Stimulated activated CD8-positive, alpha-beta memory T cell treated with anti-CD3 and anti-CD28 coated beads, Interleukin-12 subunit alpha, Interleukin-12 subunit beta, amount 100 ng/mL, for 4 hours (primary cell): ENCODE measurements around the gene PDIA2.

Source experiments
- DNase-seq: peaks from one replicate; pipeline ENCODE4 v3.0.0-alpha.2; 2020; ENCODE audit warnings: low read depth

PDIA2 gene

DNA sequence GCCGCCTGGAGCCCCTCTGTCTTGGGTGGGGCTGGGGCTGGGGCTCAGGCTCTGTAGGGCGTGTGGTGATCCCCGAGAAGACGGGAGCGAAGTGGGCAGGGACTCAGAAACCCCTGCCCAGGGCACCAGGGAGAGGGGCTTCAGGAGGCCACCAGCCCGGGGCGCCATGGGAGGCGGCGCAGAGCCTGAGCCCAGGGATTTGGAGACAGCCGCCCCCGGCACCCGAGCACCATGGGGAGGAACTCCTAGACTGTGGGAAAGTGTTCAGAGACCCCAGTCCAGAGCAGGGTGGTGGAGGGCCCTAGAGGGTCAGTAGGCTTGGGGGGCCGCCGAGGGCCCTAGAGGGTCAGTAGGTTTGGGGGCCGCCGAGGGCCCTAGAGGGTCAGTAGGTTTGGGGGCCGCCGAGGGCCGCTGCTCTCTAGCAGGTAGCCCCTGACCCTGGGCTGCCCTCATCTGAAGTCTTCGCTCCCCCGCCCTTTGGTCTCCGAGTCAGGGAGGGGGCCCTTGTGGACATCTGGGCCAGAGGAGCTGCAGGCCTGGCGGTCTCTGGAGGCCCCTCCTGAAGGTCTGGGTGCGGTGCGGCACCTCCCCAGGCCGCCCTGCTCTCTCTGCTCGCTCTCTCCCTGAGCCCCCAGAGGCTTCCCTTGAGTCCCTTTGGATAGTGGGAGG lies 1.8 kb upstream of the PDIA2 start:
- DNase-seq: no peak

DNA sequence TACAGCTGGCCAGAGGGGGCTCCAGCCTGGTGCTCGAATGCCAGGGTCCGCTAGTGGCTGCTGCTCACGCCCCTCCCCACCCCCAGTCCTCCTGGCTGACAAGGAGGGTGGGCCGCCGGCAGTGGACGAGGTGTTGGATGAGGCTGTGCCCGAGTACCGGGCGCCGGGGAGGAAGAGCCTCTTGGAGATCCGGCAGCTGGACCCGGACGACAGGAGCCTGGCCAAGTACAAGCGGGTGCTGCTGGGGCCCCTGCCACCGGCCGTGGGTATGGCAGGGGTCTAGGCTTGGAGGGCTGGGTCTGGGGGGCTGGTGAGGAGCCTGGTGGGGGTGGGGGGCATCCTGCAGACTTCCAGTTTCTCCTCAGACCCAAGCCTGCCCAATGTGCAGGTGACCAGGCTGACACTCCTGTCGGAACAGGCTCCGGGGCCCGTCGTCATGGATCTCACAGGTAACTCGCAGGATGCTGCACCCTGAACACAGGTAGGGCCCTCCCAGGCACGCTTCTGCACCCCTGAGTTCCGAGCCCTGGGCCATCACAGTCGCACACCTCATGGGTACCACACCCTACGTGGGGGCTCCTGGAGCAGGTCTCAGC lies 1.2 kb upstream of the PDIA2 start:
- DNase-seq: no peak

- no peak for DNase-seq
Measured at GRCh38 chr16:282491-282890, 473 bp upstream of the PDIA2 start.

- no peak for DNase-seq
Measured at GRCh38 chr16:284204-285120, 1.5 kb downstream of the PDIA2 start.

GRCh38 chr16:285146-286055 lies 2.4 kb downstream of the PDIA2 start:
- no peak for DNase-seq

GRCh38 chr16:286491-287297 lies 3.7 kb downstream of the PDIA2 start:
- no peak for DNase-seq

DNA sequence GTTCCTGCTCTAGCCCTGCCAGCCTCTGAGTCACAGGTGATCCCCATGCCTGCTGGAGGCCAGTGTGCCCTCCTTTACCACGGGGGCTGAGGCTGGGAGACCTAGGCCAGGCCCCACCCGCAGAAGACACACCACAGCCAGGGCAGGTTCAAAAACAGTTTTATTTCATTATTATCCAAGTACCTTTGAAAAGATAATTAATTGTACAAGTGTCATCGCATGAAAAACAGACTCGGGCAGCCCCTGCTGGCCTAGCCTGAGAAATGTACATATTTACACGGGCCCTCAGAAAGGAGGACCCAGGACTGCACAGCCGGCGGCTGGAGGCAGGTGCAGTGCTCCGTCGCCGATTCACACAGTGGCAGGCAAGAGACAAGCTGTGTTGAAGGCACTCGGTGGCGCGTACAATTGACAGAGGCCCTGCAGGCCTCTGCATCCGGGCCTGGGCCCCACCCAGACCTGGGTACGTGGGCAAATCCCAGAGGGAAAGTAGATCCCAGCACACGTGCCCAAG lies 4.4 kb downstream of the PDIA2 start:
- DNase-seq: no peak

DNA sequence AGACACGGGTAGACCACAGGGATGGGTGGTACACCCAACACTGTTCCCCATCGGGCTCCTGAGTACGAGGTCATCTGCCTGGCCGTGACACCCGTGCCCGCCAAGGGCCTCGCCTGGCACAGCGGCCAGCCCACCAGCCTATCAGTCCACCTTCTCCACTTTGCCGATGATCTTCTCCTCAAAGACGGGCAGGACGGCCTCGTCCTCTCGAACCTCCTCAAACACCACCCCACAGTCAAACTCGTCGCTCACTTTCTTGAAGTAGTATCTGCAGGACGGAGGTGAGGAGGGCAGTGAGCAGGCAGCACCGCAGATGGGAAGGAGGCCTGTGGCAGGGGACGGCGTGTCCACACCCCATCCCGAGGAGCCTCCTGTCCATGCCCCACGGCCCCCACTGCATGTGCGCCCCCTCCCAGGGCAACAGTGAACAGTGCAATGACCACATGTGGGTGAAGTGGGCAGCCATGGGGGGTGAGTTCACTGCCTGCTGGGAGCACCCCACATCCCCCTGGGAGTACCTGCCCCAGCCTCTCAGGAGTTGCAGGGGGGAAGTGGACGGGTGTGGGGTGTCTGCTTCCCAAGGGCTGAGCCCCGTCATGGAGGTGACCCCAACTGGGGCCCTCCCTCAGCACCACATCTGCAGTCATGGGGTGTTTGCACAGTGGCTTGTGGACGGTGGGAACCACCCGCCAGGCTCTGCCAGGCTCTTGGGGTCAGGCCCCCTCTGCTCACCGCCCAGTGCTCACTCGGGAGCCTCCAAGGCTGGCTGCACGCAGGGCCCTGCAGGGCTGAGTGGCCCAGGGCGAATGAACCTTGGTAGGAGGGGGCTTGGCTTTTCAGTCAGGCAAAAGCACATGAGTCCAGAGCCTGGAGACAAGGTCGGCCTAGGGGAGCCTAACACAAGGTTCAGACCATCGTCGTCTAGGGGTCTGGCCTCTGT lies 5.3 kb downstream of the PDIA2 start:
- no peak for DNase-seq

DNA sequence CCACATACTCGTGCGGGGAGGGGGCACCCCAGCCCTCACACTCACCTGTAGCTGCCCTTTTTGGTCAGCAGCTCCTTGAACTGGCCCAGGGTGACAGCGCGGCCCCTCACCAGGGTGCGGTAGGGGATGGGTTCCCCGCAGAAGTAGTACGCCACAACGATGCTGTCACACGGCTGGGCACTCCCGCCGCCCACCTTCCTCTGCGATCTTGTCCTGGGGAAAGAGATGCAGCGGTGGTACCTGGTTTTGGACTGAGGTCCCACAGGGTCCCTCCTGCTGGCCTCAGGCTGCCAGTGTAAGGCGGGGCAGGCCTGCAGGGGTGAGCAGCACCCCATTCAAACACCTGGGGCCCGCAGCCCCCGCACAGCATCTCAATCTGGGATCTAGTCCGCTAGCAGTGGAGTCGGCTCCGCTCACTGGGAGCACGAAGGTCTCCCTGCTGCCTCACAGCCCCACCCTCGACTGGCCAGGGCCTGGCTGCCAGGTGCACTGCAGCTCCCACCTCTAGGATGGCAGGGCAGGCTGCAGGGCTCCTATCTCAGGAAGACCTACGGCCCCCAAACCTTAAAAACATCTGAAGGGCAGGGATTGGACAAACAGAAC lies 6.5 kb downstream of the PDIA2 start:
- no peak for DNase-seq

DNA sequence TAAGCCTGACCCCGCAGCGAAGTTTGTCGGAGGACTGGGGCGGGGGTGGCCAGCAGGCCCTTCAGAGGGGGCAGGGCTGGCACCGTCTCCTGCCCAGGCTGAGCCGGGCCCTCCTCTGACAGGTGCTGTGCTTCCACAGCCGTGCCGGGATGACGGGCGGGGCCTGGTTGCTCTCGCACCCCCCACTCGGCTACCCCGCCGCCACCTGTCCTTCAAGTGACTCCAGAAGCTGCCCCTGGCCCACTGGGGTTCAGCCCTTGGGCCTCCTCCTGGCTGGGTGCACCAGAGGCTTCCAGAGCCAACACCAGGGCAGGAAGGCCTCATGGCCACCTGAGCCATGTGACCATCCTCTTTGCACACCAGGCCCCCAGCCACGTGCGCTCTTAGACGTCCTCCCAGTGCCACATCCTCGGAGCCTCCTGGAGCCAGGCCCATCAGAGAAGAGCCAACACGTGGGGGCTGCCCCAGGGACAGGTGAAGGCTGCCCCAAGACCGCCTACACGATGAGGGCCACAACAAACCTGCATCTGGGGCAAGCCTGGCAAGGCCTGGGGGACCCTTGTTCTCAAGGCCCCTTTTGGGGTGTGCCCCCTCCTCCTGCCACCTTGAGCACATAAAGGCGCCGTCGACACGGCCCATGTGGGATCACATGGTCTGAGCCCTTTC lies 7.2 kb downstream of the PDIA2 start:
- DNase-seq: no peak

DNA sequence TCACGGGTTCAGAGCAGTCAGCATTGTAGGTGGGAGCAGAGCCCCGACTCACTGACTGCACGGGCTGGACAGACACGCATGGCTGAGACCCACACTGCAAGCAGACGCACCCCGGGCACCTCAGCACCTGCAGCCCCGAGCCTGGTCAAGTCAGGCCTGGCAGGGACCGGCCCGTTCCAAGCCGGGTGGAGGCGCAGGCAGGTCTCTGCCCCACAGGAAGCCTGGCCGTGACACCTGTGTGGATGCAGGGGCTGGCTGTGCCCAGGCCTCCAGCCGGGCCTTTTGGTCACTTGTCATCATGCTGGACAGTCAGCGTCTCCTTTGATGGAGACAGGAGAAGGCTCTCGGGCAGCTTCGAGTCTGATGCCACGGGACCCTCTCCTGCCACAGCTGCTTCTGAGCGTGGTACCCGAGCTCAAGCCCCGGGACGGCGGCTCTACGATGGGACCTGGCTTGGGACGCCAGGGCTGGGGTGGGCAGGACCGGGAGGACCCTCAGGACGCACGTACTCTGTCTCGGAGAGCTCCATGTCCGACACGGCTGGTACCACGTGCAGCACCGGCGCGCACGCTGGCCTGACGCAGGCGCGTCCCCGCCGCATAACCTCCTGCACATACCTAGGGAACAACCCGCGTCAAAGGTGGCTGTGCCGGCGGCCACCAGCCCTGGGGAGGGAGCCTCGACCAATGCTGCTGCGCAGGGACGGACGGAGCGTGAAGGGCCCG lies 7.9 kb downstream of the PDIA2 start:
- DNase-seq: no peak

- DNase-seq: no peak
Measured at GRCh38 chr16:291539-291938, 8.6 kb downstream of the PDIA2 start.

DNA sequence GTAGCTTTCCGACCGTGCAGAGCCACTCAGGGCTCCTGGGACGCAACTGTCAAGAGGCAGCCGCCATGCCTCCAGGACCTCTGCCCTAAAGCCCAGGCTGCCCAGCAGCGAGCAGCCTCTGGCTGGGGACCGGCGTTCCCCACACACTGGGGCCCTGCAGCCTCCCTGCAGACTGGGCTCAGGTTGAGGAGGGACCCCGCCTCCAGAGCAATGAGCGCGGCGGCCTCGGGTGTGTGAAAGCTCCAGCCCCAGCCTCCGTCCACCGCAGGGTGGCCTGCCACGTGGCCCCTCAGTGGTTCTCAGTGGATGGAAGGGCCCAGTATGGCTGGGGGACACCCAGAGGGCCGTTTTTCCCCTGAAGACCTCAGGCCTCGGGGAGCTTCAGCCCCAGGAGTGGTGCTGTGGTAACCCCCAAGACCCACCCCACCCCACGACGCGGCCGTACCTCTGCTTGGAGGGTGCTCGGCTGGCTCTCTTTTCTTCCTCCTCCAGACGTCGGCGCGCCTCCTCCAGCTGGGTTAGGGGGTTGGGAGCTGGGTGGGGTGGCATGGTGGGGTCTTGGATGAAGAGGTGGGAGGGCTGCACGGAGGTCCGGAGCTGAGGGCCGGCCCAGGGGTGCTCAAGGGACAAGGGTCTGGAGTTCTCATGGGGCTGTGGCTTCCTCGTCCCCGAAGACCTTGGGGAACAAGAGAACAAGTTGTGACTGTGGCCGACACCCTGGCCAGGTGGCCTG lies 10.2 kb downstream of the PDIA2 start:
- no peak for DNase-seq

DNA sequence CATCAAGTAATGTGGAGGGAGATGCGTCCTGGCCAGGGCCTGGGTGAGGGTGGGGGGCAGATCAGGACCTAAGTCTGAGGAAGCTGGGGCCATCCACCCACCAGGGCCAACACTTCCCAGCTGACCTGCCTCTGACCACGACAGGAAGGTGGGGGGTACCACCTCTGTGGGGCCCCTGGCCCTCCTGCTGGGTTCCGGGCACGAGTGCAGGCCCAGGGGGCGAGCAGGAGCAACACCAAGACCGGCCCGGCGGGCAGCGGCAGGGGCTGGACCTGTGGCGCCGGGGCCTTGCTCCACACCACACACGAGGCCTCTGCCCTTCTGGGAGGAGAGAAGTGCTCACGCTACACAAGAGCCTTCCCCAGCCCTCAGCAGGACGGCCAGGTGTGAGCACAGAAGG lies 13.3 kb downstream of the PDIA2 start:
- no peak for DNase-seq

DNA sequence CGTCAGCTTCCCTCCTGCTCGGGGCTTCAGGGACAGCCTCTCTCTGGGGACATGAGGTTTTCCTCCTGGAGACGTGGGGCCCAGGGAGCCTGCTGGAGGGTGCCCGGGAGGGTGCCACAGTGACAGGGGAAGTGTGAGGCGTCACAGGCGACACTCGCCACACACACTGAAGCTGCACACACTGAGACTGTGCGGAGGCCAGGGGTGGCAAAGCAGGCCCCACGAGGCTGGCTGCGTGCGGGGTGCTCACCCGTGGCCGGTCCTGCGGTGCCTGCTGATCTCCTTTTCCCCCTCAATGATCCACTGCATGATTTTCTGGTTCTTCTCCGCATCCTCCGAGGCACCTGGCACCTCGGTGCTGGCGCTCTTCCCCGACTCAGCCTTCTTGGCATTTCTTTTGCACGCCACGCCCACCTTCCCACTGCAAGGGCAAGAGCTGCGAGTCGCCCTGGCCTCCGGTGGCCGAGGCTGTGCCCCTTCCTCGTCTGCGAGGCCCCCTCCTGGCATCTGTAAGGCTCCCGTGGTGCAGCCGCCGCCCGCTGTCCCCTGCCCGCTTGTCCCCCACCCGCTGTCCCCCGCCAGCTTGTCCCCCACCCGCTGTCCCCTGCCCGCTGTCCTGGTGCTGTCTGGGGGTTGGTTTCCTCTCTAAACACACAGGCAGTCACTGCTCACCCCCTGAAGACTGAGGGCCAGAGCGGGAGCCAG lies 14.0 kb downstream of the PDIA2 start:
- DNase-seq: no peak

- no peak for DNase-seq
Measured at GRCh38 chr16:297832-298231, 14.9 kb downstream of the PDIA2 start.

- DNase-seq: no peak
Measured at GRCh38 chr16:301235-301634, 18.3 kb downstream of the PDIA2 start.
